ENCODE results near the gene IL4I1. TPM values are rescaled to one million over a fixed set of nuclear protein-coding genes. Genes with fewer than 3 reads are reported as not detected.
A peak's percentile ranks its signal among the peaks of the same experiment; 100 is the strongest.

Gene IL4I1
- total RNA-seq, 1 experiment from 2014 or later = 1.5 TPM

GRCh38 chr19:49862391-49863253 is 34.1 kb downstream of the IL4I1 start:
- POLR2A ChIA-PET = no interaction called here

More at GRCh38 chr19:49862391-49863253, 34.1 kb downstream of the IL4I1 start:
- no peak overlapping the region for H3K4me3 ChIP-seq (ENCODE audit: low read depth in 2 of 2, low read length in 2 of 2)
- no TSS peak for BruUV-seq (replicated peaks)
- H3K27ac ChIP-seq (ENCODE audit: low read length) = peak overlapping the region; percentile 39; the same call in 1 of the 2 replicates
- intact Hi-C loops (cut with micrococcal nuclease; ENCODE audit: unreplicated experiment) = no loop called here
- peaks cover 37% of the 10 kb centered on the region for H3K4me1 ChIP-seq (ENCODE audit: control insufficient read depth, insufficient read depth, low read length)
- no peaks in the 10 kb centered on the region for H3K36me3 ChIP-seq (ENCODE audit: control insufficient read depth, insufficient read depth, low read length)
- in situ Hi-C loops (cut with HindIII; ENCODE audit: low pct_unique_long_range_greater_than_20kb, low sequenced_read_pairs) = no loop called here
- TF ChIP-seq SIN3A (IDR thresholded peaks at IDR 0.05; ENCODE audit: borderline replicate concordance, insufficient read depth, low read depth, low read length) = no peak
- no peak for TF ChIP-seq REST (IDR thresholded peaks at IDR 0.05; ENCODE audit: insufficient read depth in 1 of 2, low read depth in 2 of 2, low read length in 1 of 2)
- no peak for TF ChIP-seq POLR2AphosphoS5 (IDR thresholded peaks at IDR 0.05; ENCODE audit: low read depth, low read length)
- no peak for TF ChIP-seq TCF7L2 (IDR thresholded peaks at IDR 0.05; ENCODE audit: low read depth, low read length)
- TF ChIP-seq CTCF (IDR thresholded peaks at IDR 0.05) = no peak; the same call in 1 of the 2 replicates
- CTCF ChIA-PET = no interaction called here
- no peaks in the 10 kb centered on the region for H3K9me3 ChIP-seq (ENCODE audit: control insufficient read depth, insufficient read depth, low read depth, low read length)
- no peak for DNase-seq (ENCODE audit: low read depth, low spot score)
- no peaks in the 10 kb centered on the region for H3K27me3 ChIP-seq (ENCODE audit: control insufficient read depth, insufficient read depth, low read length)
- no peak for ATAC-seq

Measured in Panc1 (cell line).